HTR-8/SVneo (cell line): ENCODE data around the gene KRTAP5-5.
"Not testable (repeated sequence)": the region's sequence is repeated elsewhere in the genome, so short reads cannot be mapped to it uniquely, and the experiment has no call there.

Experiments
- DNase-seq: peaks from one replicate; pipeline ENCODE4 v3.0.0; 2011; ENCODE audit warnings: low spot score, mixed read lengths; ENCODE audit not compliant: insufficient read length
- FAIRE-seq: peaks from 2 replicates; lab custom pipeline; 2011; peaks lifted over from hg19 to GRCh38; lab: Jason Lieb, UNC

Gene KRTAP5-5

GRCh38 chr11:1640076-1640946, 10.7 kb downstream of the KRTAP5-5 start:
- FAIRE-seq (no peak), DNase-seq (peak; percentile 61)

- DNase-seq (no peak), FAIRE-seq (no peak)
Observed at GRCh38 chr11:1641096-1641495, 11.5 kb downstream of the KRTAP5-5 start.

- DNase-seq (no peak), FAIRE-seq (no peak)
Observed at GRCh38 chr11:1642288-1643145, 12.9 kb downstream of the KRTAP5-5 start.

- no peak for FAIRE-seq
- DNase-seq = no peak
Observed at GRCh38 chr11:1643146-1643690, 13.6 kb downstream of the KRTAP5-5 start.

GRCh38 chr11:1644601-1645356, 15.2 kb downstream of the KRTAP5-5 start:
- DNase-seq = no peak
- no peak for FAIRE-seq

GRCh38 chr11:1645357-1645821, 15.8 kb downstream of the KRTAP5-5 start:
- no peak for FAIRE-seq
- DNase-seq = no peak

GRCh38 chr11:1646540-1646939, 17.0 kb downstream of the KRTAP5-5 start:
- not testable (repeated sequence) for DNase-seq, FAIRE-seq

GRCh38 chr11:1647901-1648652, 18.5 kb downstream of the KRTAP5-5 start:
- no peak for FAIRE-seq
- DNase-seq = no peak

GRCh38 chr11:1648653-1649420, 19.3 kb downstream of the KRTAP5-5 start:
- DNase-seq = no peak
- FAIRE-seq = no peak

GRCh38 chr11:1650034-1650917, 20.7 kb downstream of the KRTAP5-5 start:
- FAIRE-seq = no peak

GRCh38 chr11:1650918-1651262, 21.3 kb downstream of the KRTAP5-5 start:
- FAIRE-seq (no peak), DNase-seq (no peak)

More at GRCh38 chr11:1650034-1650917, 20.7 kb downstream of the KRTAP5-5 start:
- no peak for DNase-seq

- DNase-seq (no peak), FAIRE-seq (no peak)
Observed at GRCh38 chr11:1651411-1651980, 21.9 kb downstream of the KRTAP5-5 start.

- FAIRE-seq = no peak
- no peak for DNase-seq
Observed at GRCh38 chr11:1652026-1652425, 22.5 kb downstream of the KRTAP5-5 start.

- no peak for DNase-seq
- no peak for FAIRE-seq
Observed at GRCh38 chr11:1652442-1652770, 22.8 kb downstream of the KRTAP5-5 start.

GRCh38 chr11:1652771-1653540, 23.4 kb downstream of the KRTAP5-5 start:
- DNase-seq = peak; percentile 87
- peak; percentile 60 for FAIRE-seq

- no peak for FAIRE-seq
- DNase-seq = no peak
Observed at GRCh38 chr11:1653541-1654387, 24.2 kb downstream of the KRTAP5-5 start.
